Measurements from ENCODE around the gene PTPRN2.

Gene PTPRN2

GRCh38 chr7:157750291-157750690 lies 837.3 kb downstream of the PTPRN2 start:
- no peak for TF ChIP-seq CTCF (IDR thresholded peaks at IDR 0.05; ENCODE audit: extremely low read depth, insufficient read depth, missing control alignments)
- in situ Hi-C loops (cut with MboI; ENCODE audit: low pct_unique_long_range_greater_than_20kb, low sequenced_read_pairs, unreplicated experiment): no loop called here
- DNase-seq (ENCODE audit: low spot score): no peak

- no peak for TF ChIP-seq CTCF (IDR thresholded peaks at IDR 0.05; ENCODE audit: extremely low read depth, insufficient read depth, missing control alignments)
- in situ Hi-C loops (cut with MboI; ENCODE audit: low pct_unique_long_range_greater_than_20kb, low sequenced_read_pairs, unreplicated experiment): no loop called here
- no peak for DNase-seq (ENCODE audit: low spot score)
Observed at GRCh38 chr7:157745721-157746709, 841.6 kb downstream of the PTPRN2 start.

GRCh38 chr7:157744786-157745601 lies 842.6 kb downstream of the PTPRN2 start:
- DNase-seq (ENCODE audit: low spot score): no peak
- in situ Hi-C loops (cut with MboI; ENCODE audit: low pct_unique_long_range_greater_than_20kb, low sequenced_read_pairs, unreplicated experiment): no loop called here
- TF ChIP-seq CTCF (IDR thresholded peaks at IDR 0.05; ENCODE audit: extremely low read depth, insufficient read depth, missing control alignments): no peak

- DNase-seq (ENCODE audit: low spot score): no peak
- no peak for TF ChIP-seq CTCF (IDR thresholded peaks at IDR 0.05; ENCODE audit: extremely low read depth, insufficient read depth, missing control alignments)
- in situ Hi-C loops (cut with MboI; ENCODE audit: low pct_unique_long_range_greater_than_20kb, low sequenced_read_pairs, unreplicated experiment): no loop called here
Observed at GRCh38 chr7:157743781-157744525, 843.7 kb downstream of the PTPRN2 start.

GRCh38 chr7:157740251-157740798 lies 847.3 kb downstream of the PTPRN2 start:
- DNase-seq (ENCODE audit: low spot score): no peak
- in situ Hi-C loops (cut with MboI; ENCODE audit: low pct_unique_long_range_greater_than_20kb, low sequenced_read_pairs, unreplicated experiment): no loop called here
- TF ChIP-seq CTCF (IDR thresholded peaks at IDR 0.05; ENCODE audit: extremely low read depth, insufficient read depth, missing control alignments): no peak

GRCh38 chr7:157739650-157740049 lies 848.0 kb downstream of the PTPRN2 start:
- DNase-seq (ENCODE audit: low spot score): no peak
- TF ChIP-seq CTCF (IDR thresholded peaks at IDR 0.05; ENCODE audit: extremely low read depth, insufficient read depth, missing control alignments): no peak
- in situ Hi-C loops (cut with MboI; ENCODE audit: low pct_unique_long_range_greater_than_20kb, low sequenced_read_pairs, unreplicated experiment): no loop called here
